ENCODE measurements around the gene GARRE1. TPM values are rescaled to one million over a fixed set of nuclear protein-coding genes. Genes with fewer than 3 reads are reported as not detected.
A peak's percentile ranks its signal among the peaks of the same experiment; 100 is the strongest.
"Not testable (repeated sequence)": the region's sequence is repeated elsewhere in the genome, so short reads cannot be mapped to it uniquely, and the experiment has no call there.

GARRE1 gene
- polyA plus RNA-seq, 1 donor: 35.6 TPM

DNA sequence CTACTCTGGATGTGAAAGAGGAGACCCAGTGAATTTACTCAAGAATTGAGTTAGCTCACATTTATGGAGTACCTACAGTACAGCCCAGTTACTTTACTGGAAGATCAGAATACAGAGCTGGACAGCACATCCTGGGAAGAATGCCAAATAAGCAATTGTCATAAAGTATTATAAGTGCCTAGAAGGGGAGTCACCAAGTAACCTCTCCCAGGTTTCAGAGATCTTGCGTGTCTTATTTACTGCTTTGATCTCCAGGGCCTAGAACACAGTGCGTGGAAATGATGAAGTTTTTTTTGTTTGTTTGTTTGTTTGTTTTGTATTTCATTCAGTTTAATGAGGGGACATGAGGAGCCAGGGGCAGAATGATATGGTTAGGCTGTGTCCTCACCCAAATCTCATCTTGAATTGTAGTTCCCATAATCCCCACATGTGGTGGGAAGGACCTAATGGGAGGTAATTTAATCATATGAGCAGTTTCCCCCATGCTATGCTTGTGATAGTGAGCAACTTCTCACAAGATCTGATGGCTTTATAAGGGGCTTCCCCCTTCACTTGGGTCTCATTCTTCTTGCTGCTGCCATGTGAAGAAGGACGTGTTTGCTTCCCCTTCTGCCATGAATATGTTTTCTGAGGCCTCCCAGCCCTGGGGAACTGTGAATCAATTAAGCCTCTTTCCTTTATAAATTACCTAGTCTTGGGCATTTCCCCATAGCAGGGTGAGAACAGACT is 5.2 kb downstream of the GARRE1 start:
- DNase-seq: no peak

DNA sequence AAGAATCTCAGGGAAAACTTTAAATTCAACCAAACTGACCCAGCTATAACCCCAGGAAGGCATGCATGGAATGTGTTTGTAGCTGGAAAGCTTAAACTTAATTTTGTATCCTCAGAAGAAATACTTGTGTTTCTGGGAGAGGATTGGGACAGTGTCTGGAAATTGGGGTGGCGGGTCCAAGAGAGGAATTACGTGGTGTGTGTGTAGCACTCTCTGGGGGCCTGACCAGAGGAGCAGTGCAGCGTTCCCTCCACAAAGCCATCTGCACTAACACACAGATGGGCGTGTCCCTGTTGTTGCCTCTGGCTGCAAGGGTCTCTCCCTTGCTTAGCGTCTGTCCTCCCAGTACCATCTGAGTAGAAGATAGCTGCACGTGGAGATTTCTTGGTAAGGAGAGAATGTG is 6.4 kb downstream of the GARRE1 start:
- peak; percentile 47 for DNase-seq

DNA sequence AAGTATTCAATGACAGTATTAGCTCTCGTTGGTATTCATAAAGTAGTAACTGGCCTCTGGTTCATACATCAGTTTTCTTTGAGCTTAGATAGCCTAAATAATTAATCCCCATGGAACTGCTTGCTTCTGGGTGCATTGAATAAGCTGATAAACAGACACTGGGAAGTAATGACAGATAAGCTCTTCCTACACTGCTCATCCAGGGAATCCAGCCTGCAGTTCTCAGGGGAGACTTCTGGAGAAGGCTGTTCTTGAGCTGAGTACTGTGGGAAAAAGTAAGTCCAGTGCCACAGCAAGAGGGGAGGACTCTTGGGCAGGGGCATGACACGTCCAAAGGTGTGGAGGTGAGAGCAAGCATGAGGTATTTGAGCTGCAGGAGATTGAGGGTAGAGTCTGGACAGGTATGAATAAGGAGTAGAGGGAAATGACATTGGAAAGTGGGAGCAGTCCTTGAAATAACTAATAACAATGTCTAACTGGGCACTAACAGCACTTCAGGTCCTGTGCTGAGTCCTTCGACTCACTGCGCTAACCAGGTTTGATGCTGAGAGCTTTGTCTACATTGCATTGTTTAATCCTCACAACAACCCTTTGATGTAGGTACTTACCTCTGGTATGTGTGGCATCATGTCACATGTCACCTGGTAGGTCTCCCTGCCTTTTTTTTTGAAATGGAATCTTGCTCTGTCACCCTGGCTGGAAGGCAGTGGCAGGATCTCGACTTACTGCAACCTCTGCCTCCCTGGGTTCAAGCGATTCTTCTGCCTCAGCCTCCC is 7.2 kb downstream of the GARRE1 start:
- no peak for DNase-seq

DNA sequence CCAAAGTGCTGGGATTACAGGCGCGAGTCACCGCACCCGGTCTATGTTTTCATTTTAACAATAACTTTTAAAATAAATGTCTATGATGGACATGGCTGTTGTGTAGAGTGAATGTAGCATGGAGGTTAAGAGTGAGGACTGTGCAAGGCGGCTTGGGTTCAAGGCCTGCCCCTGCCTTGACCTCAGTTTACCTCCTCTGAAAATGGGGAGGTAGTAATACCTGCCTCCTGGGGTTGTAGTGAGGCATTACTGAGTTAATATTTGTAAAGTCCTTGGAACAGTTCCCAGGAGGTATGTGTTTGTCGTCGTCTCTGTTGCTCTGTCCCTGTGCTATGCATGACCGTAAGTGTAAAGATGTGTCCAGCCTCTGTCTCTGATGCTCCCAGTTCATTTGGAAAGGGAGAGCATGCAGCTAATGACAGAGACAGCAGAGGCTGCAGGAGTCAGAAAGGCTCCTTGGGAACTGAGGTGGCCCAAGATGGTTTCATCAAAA is 9.4 kb downstream of the GARRE1 start:
- no peak for DNase-seq

DNA sequence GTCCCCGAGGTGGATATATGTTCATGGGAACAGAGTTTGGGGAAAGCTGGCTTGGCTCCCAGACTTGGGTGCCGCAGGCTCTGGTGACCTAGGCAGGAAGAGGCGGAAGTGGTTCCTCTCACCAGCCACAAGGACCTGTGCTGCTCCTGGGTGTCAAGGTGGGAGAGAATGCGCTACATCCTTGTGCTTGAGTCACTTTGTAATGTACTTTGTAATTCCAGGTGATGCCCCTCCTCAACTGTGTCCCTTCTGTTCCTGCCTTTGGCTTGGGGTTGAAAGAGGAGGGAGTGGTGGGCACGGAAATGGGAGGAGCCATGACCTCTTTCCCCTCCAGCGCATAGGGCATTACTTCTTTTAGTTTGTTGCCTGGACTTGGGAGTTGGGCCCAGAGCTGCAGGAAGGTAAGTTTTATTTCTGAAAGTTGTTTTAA is 10.9 kb downstream of the GARRE1 start:
- DNase-seq: no peak

DNA sequence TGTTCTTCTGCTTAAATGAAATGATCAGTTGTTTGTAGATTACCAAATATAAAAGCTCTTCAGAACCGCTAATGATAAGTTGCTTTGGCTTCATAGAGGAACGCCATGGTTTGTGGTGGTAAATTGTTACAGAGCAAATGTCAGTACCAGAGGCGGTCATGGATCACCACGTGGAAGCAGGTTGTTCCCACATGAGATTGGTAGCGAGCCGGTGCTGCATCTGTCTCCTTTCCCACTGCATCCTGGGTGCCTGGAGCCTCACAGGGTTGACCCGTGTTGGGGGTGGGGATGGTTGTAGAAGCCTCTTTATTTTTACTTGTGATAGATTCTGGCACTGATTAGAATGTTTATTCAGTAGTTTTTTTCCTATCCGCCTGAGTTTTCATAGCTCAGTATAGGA is 14.7 kb downstream of the GARRE1 start:
- no peak for DNase-seq

DNA sequence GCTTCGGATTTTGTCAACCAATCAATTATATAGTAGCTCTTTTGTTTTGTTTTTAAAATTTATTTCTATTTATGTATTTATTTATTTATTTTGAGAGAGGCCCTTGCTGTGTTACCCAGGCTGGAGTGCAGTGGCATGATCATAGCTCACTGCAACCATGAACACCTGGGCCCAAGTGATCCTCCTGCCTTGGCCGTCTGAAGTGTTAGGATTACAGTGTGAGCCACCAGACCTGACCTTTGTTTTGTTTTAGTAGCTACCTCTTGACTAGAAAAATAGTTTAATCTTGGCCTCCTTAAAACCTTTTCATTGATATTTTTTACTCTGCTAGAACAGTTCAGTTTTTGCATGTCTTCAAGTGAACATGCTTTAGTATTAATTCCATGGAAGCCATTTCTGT is 15.1 kb downstream of the GARRE1 start:
- no peak for DNase-seq

DNA sequence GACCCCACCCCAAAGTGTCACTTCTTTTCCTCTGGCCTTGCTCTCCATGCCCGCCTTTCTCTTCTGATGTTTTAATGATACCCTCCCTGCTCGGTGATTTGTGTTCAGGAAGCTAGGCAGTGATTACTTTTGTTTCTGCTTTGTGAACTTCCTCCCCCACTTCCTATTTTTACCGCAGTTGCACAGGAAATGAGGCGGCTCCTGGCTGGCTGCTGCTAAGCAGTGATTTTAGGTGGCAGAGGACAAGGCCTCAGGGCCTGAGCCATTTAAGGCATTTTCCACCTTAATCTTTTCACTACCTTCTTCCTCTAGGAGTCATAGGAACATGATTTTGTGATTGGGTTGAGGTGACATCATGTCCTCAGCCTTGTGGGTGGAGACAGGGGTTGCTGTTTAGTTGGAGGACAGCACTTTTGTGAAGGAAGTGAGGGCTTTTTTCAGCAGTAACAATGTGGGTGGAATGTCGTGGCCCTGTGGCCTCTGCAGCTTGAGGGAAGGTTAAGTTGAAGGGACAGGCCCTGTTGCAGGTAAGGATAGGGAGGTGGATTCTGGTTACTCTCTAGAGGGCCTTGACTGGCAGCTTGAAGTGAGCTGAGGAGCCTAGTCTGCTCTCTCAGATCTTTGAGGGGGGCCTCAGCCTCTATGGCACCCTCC is 15.7 kb downstream of the GARRE1 start:
- DNase-seq: peak; percentile 83

DNA sequence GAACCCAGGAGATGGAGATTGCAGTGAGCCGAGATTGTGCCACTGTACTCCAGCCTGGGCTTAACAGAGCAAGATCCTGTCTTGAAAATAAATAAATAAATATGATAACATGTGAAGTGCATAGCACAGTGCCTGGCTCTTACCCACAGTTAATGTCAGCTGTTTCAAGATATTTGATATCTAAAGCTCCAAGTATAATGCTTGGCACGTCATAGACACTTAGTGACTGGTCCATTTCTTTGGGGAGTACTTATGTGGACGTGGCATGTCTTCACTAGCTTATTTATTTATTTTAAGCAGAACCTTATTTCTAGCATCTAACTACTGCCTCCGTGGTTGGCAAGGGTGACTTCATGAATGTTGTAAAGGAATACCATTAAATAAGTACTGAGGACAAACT is 18.8 kb downstream of the GARRE1 start:
- DNase-seq: no peak

DNA sequence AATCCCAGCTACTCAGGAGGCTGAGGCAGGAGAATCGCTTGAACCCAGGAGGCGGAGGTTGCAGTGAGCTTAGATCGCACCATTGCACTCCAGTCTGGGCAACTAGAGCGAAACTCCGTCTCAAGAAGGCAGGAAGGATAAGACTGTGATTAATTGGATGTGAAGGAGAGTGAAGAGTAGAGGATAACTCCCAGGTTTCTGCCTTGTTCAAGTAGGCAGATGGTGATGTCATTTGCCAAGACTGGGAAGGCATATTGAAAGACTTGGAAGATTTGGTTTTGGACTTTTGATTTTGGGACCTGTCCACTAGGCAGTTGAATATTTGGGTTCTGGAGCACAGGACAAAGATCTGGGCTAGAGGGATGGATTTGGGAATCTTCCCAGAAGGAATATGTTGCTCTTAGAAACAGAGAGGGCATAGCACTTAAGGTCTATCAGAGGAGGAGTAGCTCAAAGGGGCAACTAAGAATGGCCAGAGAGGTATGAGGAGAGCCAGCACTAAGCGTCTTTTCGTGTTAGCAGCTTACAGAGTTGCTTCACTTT is 20.0 kb downstream of the GARRE1 start:
- DNase-seq: no peak

DNA sequence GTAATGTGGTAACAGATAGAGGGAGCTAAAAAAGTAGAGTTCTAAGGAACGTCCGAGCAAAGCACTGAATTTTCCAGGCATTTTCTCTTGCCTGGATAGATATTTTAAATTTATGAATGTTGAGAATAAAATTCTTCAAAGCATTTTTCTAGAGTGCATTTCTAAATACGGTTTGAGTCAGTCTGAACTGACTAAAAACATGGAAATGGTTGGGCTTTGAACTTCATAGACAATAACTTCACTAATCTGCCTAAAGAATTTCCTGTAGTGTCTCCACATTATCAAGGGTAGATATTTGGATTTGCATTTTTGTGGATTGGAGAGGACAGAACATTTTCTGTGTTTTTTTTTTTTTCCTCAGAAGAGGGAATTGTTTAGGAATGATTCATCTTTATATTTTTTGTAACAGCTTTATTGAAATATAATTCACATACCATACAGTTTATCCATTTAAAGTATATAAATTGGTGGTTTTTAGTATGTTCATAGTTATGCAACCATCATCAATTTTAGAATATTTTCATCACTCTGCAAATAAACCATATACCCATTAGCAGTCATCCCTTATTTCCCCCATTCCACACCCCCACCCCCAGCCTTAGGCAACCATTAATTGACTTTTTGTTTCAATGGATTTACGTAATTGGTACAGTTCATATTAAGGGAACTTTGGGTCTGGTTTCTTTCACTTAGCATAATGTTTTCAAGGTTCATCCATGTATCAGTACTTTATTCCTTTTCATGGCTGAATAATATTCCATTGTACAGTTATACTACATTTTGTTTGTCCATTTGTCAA is 20.7 kb downstream of the GARRE1 start:
- peak; percentile 32 for DNase-seq

DNA sequence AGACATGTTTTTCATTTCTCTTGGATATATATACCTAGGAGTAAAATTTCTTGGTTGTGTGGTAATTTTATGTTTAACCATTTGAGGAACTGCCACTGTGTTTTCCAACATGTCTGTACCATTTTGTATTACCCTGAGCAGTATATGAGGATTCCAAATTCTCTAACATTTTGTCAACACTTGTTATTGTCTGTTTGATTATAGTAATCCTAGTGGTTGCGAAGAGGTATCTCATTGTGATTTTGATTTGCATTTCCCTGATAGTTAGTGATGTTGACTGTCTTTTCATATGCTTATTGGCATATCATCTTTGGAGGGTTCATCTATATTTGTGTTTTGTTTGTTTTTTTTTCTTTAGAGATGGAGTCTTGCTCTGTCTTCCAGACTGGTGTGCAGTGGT is 21.4 kb downstream of the GARRE1 start:
- no peak for DNase-seq

DNA sequence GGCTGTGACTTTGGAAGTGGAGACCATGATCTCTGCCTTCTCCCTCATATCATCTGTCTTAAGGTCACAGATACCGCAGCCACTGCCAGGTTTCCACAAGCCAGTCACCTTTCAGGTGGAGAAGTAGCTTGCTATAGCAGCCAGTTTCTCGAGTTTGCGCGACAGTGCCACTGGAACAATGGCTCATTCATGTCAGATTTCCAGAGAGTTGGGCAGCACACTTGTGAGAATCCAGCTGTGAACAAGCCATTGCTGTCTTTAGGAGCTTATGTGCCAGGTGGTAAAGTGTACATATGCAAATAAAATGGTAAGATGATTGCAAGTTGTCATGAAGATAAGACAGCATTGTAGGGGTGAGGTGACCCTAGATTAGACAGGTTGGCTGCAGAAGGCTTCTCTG is 22.3 kb downstream of the GARRE1 start:
- DNase-seq: no peak

DNA sequence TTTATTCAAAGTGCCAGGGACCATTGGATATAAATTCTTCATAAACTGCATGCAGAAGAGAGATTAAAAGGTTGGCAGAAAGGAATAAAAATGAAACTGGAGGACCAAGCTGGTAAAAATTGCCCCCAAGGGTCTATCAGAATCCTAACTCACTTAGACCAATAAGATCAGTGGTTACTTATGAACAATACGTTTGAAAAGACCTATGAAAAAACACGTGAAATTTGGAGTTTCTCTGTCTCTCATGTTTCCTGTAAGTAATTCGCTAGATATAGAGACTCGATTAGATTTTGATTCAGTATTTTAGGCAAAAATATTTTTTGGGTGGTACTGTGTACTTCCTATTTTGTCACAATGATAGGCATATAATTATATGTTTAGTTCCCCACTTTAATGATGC is 22.9 kb downstream of the GARRE1 start:
- no peak for DNase-seq

DNA sequence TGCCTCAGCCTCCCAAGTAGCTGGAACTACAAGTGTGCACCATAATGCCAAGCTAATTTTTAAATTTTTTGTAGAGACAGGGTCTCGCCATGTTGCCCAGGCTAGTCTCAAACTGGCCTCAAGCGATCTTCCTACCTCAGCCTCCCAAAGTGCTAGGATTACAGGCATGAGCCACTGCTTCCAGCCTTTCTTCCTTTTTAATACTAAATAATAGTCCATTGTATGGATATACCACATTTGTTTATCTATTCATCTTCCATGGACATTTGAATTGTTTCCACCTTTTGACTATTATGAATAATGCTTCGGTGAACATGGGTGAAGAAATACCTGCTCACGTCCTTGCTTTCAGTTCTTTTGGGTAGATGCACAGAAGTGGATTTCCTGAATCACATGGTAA is 24.4 kb downstream of the GARRE1 start:
- DNase-seq: no peak

DNA sequence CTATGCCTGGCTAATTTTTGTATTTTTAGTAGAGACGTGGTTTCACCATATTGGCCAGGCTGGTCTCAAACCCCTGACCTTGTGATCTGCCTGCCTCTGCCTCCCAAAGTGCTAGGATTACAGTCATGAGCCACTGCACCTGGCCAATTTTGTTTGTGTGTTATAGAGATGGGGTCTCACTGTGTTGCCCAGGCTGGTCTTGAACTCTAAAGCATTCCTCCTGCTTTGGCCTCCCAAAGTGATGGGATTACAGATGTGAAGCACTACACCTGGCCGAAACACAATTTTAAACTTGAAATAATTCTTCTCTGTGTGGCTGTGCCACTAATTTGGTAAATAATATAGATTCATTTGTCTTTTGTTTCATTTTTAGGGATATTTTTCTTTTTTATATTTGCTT is 27.1 kb downstream of the GARRE1 start:
- DNase-seq: not testable (repeated sequence)

DNA sequence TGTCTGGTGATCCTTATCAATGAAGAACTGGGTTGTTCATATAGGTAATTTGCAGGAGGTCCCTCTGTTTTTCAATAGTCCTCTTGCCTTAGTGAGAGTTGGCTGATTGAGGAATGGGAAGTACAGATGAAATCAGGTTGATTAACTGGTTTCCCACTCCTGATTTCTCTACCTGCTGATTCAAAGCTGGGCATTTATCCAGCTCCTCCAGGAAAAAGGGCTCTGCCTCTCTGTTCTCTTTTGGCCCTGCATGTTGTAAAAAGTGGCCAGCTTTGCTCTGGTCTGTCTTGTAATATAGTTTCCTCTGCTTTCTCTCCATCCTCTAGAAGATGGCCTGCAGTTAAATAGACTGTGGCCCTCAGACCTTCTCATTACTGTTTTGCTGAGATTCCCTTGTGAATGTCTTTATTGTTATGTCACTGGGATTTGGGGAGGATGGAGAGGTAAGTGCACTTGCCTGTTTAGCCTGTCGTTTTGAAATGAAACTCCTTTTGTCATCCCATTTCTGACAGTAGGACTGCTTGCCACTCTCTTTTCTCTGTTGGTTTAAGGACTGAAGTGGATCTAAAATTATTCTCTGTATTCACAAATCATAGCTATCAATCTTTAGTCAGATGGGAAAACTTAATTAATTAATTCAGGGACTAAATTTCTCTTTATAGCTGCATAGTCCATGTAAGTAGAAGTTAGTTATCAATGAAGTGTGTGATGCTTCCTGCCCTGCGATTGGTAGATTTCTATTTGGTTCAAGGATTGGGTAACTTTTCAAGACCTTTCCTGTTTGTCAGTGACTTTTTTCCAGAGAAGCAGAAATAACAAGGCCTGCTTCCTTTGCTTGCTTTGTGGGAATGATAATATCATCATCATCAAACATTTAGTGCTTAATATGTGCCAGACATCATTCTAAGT is 28.5 kb downstream of the GARRE1 start:
- no peak for DNase-seq

DNA sequence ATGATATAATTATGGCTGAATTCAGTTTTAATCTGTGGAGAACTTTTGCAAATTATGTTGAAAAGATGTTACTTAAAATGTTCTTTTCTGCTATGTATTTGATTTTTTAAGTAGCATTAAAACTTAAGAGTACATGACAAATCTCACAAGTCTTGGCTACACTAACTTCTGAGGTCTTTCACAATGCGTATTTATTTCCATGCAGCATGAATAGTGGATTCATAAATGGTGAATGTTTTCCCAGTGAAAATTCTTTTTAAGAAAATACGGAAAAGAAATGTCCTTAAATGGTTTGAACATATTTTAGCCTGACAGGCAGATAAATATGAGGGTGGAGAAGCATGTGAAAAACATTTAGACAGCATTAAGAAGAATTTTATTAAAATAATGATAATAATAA is 30.2 kb downstream of the GARRE1 start:
- DNase-seq: no peak

DNA sequence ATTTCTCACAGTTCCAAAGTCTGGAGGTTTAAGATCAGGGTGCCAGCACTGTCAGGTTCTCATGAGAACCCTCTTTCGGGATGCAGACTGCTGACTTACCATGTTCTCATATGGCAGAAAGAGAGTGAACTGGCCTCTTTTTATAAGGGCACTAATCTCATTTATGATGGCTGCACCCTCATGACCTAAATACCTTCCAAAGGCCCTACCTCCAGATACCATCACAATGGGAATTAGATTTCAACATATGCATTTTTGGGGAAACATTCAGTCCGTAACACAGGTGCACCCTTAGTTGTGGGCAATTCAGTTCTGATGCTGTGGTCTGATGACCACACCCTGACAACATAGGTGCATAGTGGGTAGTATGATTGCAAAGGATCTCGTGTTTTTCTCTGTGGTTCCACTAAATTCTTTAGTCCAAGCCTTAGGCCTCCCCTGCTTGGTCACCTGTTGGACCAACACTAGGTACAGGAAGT is 33.3 kb downstream of the GARRE1 start:
- DNase-seq: no peak

DNA sequence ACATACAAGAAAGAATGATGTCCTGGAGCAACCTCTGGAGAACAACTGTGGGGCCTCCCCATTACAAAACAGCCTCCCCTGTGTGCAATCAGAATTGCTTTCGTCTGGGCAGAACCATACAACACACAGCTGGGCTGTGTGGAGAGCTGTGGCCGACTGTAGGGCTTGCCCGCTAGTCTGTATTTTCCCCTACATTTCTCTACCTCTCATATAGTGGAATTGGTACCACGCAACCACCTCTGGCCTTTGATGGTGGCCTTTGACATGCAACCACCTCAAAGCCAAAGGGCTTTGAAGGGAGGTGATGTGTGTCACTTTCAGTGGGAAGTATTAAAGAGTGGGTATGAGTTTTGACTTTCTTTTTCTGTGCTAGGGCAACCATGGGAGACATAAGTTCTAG is 34.0 kb downstream of the GARRE1 start:
- no peak for DNase-seq

DNA sequence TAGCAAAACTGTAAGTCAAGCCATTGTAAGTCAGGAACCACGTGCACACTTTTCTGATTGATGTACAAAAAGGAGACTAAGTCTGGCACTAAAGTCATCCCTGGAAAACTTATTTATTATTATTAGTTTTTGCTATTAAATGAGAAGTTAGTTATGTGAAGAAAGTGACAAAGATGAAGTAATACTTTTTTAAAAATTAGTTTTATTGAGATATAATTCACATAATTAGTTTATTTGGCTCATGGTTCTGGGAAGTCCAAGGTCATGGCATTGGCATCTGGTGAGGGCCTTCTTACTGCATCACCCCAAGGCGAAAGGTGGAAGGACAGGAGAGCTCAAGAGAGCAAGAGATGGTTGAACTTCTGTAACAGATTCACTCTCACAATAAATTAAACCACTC is 36.9 kb downstream of the GARRE1 start:
- DNase-seq: no peak
